Measurements from ENCODE around the gene RDH13. TPM values are rescaled to one million over a fixed set of nuclear protein-coding genes. Genes with fewer than 3 reads are reported as not detected.

RDH13 gene
- total RNA-seq, 1 donor from 2014 or later: 23.2 TPM

Other genes starting within 250 kb of the RDH13 start
- gene KIR3DL1, start 246.7 kb downstream of the RDH13 start, total RNA-seq: not detected in 2 replicates
- gene KIR2DS4, start 230.5 kb downstream of the RDH13 start, total RNA-seq: not detected in 2 replicates
- gene KIR3DL2, start 212.7 kb downstream of the RDH13 start, total RNA-seq: 0.47 and 0.52 TPM in 2 replicates
- not detected in 2 replicates for gene FCAR, start 188.9 kb downstream of the RDH13 start, total RNA-seq
- not detected in 2 replicates for gene NCR1, start 157.0 kb downstream of the RDH13 start, total RNA-seq
- gene NLRP7, start 115.6 kb downstream of the RDH13 start, total RNA-seq: not detected in 2 replicates
- 14.2 and 17.9 TPM in 2 replicates for gene NLRP2, start 96.8 kb downstream of the RDH13 start, total RNA-seq
- gene GP6, start 24.9 kb downstream of the RDH13 start, total RNA-seq: 0.17 and 0.42 TPM in 2 replicates
- gene EPS8L1, start 12.7 kb upstream of the RDH13 start, total RNA-seq: 3.7 and 3.9 TPM in 2 replicates
- gene PPP1R12C, start 54.5 kb upstream of the RDH13 start, total RNA-seq: 103 and 104 TPM in 2 replicates
- 0.36 and 0.51 TPM in 2 replicates for gene TNNT1, start 86.1 kb upstream of the RDH13 start, total RNA-seq
- not detected in 2 replicates for gene TNNI3, start 94.6 kb upstream of the RDH13 start, total RNA-seq
- not detected in 2 replicates for gene DNAAF3, start 103.5 kb upstream of the RDH13 start, total RNA-seq
- gene SYT5, start 117.1 kb upstream of the RDH13 start, total RNA-seq: not detected in 2 replicates
- not detected in 2 replicates for gene PTPRH, start 146.4 kb upstream of the RDH13 start, total RNA-seq
- gene TMEM86B, start 165.6 kb upstream of the RDH13 start, total RNA-seq: 6.8 and 7.7 TPM in 2 replicates
- gene PPP6R1, start 195.9 kb upstream of the RDH13 start, total RNA-seq: 196 and 216 TPM in 2 replicates
- gene HSPBP1, start 217.0 kb upstream of the RDH13 start, total RNA-seq: 63.9 and 68.3 TPM in 2 replicates
- 5.9 and 7.9 TPM in 2 replicates for gene BRSK1, start 220.8 kb upstream of the RDH13 start, total RNA-seq

Data from activated CD4-positive, alpha-beta T cell treated with anti-CD3 and anti-CD28 coated beads, Interleukin-2, amount 10 ng/mL, durations not matched to agents 24 days and 14 days (primary cell).